Activated T-cell treated with anti-CD3 and anti-CD28 coated beads for 1 hour (primary cell): ENCODE data around the gene NCAPH2.

Experiments used
- DNase-seq: peaks from one replicate; pipeline ENCODE4 v3.0.0-alpha.2; 2020; ENCODE audit warnings: low read depth

NCAPH2 gene

DNA sequence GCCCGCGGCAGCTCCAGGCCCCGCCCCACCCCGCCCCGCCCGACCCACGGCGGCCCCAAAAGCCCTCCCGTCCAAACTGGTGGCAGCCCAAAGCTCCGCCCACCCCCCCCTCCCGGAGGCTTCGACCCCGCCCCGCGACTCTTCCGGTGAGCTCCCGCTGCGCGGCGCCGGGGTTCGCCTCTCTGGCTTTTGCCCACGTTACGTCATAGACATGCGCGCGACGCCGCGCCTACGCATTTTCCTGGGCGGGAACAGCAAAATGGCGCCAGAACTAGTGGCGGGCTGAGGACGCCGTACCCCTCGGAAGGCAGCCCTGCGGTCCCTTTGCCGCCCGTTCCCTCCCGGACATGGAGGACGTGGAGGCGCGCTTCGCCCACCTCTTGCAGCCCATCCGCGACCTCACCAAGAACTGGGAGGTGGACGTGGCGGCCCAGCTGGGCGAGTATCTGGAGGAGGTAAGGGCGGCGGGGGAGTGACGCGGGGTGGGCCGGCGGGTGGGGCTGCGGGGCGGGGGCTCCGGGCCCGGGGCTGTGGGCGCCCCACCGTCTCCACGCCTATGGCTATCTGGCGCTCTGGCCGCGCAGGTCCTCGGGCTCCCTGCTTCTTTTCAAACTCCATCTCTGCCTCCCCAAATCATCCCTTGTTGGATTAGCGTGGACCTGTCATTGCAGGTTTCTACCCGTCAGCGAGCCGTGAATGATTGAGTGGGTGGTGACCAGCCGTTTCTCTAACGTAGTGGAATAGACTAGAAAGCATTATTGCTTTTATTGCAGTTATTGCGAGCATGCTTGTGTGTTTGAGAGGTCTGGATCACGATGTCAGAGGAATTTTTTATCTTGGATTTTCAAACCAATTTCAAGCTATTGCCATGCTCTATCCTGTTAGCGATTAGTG lies at the start of gene NCAPH2:
TSS of gene NCAPH2 (plus strand) at position 234 of the 894 bp plus-strand sequence. CDS start at position 348, 114 bp downstream.
- peak; percentile 98 for DNase-seq

DNA sequence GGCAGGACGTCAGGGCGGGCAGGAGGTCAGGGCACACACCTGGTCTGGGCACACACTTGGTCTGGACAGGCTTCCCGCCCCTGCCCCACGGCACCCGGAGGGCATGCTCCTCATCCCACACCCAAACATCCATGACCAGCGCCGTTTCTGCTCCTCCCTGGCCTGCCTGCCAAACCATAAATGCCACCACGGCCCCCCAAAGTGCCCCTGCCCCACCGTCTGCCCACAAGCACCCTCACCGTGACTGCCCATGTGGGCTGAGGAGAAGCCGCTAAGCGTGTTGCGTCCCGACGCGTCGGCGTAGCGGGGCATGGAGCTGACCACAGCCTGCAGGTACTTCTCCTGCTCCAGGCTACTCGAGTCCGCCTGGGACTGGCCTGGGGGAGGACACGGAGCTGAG lies 49.0 kb upstream of the NCAPH2 start:
- DNase-seq: no peak

DNA sequence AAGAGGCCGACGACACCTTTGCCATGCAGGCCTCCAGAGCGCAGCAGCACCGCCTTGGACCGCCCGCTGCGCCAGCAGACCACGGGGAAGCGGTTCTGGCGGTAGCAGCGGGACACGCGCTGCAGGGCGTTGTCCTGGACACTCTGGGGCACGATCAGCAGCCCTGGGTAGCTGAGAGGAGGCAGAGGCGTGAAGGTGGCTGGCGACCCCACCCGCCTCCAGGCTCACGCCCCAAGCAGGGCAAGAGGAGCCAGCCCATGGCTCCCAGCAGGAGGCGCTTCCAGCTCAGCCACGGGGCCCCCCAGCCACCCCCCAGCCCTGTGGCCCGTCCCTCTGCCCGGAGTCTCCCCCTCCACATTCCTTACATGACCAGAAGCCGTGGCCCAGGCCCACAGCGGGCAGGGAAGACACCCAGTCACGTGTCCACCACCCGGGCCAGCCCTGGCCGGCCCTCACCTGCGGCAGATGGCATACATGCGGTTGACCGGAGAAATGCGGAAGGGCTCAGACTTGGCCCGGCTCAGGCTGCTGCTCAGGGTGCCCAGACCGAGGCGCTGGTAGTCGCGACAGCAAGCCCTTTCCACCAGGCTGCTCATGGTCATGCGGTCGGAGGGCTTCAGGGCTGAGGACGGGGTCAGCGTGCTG lies 48.4 kb upstream of the NCAPH2 start:
- no peak for DNase-seq

DNA sequence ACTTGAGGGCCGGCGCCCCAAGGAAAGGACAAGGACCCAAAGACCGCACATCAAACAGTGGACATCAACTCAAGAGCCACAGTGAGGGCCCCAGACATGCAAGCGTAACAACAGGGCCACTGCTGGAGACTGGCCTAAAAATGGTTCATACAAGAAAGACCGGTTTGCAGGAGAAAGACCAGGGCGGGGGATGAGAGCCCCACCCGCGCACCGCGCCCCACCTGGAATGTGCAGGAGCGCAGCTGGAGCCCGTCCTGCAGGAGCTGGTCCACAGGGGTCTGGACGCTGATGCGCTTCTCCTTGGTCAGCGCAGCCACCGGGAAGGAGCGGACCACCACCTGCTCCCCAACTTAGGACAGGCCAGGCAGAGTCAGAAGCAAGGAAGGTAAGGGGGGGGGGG lies 47.1 kb upstream of the NCAPH2 start:
- DNase-seq: no peak

DNA sequence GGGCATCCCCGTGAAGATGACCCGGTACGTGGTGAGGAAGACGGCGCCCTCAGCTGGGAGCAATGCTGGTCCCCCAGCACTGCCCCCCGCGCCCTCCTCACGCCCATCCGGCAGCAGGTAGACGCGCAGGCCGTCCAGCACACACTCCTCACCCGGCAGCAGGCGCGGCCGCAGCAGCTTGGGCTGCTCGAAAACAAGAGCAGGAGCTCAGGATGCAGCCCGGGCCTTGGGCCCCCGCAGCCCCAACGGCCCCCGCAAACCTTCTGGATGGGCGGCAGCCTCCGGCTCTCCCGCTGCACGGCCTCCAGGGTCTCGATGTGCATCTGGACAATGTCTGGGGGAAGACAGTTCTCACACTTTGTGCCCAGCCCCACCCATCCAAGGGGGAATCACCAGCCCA lies 46.5 kb upstream of the NCAPH2 start:
- DNase-seq: no peak

DNA sequence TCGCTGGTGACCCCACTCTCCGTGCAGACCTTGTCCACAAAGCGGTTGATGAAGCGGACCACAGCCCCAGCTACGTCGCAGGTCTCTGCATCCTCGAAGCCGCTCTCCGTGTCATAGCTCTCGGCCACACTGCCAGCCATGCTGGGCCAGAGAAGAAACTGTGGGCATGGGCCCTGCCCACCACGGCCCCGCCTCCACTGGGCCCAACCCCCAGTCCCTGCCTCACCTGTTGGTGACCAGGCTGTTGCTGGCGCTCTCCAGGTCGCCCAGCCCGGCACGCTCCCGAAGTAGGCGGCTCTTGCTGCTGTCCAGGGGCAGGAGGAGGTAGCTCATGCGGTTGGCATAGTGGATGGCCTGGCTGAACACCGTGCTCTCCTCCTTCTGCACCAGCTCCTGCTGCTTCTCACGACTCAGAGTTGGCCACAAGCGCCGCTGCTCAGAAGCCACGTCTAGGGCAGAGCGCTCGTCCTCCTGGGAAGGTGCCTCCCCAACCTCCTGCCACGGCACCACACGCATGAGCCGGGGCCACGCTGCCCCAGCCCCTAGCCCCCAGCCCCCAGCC lies 46.0 kb upstream of the NCAPH2 start:
- no peak for DNase-seq

DNA sequence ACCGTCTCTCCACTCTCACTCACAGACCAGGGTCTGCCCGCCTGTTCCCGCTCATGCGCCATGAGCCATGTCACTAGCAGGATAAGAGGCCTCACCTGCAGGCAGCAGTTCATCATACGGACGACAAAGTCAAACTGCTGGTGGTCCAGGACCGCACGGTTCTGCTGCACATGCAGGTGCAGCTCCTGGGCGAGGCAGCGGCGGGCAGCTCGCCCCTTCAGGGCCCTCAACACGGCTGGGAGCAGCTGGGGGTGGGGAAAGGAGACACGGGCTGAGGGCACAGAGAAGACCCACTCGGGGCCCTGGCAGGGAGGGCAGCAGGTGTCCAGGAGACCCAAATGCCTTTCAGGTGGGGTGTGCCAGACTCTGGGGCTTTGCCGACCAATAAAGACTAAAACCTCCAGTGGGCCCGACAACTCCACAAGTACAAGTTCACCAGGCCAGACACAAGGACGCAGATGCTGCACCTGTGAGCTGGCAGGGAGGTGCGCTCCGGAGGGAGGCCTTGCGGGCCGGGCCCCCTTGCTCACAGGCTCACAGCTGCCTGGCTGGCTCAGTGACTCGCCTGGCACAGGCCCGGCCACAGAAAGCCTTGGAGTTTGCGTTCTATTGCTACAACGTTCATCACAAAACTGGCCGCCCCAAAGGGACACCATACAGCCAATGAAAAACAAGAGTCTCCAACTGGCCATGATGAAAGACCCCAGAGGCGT lies 44.7 kb upstream of the NCAPH2 start:
- no peak for DNase-seq

DNA sequence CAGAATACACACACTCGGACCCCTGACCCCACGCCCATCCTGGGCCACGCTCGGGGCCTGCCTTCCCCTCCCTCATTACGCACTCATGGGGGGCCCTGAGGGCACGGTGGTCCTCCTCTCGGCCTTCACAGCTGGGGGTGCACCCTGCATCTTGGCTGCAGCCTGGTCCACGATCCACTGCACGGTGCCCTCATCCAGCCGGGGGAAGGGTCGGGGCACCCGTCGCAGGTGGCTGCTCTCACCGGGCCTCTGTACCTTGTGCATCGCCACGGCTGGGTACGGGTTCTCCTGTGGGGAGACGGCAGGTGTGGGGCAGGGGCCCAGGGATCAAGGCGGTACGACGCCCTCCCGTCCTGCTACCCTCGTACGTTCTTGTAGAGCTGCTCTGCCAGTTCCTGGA lies 43.6 kb upstream of the NCAPH2 start:
- no peak for DNase-seq

DNA sequence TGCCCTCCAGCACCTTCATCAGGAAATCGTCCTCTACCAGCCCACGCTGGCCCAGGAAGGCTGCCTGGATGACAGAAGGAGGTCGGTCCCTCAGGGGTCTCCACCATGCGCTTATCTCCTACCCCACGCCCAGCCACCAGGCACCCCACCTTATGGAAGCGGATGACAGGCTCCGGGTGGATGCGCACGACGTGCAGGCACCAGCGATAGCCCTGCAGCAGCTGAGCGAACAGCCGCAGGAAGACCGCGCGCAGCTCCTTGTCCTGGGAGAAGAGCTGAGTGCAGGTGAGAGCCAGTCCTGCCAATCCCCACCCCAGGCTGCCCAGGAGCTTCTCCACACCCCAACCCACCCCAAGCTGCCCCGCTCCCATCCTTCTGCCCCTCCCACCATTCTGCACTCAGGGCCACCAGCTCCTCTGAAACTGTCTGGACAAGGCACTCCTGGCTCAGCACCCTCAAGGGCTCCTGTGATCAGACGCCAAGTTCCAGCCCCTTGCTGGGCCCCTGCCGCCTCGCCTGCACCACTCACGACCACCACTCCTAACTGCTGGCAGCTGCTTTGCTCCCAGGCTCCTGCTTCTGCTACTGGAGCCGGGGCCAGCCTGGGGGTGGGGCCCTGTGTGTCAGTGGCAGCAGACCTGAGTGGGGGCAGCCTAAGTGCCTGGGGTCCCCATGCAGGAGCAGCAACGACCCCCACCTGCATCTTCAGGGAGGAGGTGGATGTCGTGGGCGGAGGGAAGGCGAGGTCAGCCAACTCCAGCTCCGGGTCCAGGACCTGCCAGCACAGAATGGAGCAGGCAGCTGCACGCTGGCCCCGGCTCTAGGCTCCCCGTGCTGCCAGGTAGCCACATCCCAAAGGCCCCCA lies 42.7 kb upstream of the NCAPH2 start:
- no peak for DNase-seq

DNA sequence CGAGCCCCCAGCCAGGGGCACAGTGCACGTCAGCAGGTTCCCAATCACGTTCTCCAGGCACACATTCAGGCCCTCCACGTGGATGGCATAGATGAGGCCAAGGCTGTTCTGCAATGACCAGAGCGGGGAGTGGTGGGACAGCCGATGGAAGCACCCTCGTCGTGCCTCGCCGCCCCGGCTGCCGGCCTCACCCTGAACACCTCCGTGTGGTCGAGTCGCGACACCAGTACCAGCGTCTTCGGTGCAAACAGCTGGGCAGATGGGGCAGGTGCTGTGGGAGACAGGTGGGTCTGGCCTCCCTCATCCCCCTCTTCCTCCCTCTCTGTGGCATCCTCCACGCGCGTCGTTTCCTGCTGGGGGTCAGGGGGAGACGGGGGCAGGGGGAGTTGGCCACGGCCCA lies 40.7 kb upstream of the NCAPH2 start:
- DNase-seq: no peak

DNA sequence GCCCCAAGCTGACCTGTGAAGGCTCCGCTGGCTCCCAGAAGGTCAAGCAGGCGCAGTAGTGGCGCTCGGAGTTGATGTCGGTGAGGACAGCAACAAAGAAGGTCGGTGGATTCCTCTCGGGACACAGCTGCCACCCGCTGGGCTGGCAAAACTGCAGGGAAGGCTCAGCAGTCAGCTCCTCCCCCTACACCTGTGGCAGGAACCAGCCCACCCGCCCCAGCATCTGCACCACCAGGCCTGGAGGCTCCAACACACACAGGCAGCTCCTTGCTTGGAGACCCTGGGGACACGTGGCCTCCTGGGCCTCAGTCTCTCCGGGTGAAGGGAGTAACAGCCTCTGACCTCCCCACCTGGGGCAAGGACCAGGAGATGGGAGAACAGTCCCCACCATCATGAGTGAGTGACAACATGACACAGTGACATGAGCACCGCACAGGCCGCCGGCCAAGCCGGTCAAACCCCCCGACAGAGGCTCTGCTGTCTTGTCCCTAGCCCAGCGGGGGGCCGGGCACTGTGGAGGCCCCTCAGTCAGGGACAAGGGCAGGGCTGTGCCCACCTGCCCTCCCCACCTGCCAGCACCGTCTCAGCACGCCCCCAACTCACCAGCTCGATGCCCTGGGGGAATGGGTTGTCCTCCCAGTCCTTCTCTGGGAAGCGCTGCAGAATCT lies 40.1 kb upstream of the NCAPH2 start:
- no peak for DNase-seq

DNA sequence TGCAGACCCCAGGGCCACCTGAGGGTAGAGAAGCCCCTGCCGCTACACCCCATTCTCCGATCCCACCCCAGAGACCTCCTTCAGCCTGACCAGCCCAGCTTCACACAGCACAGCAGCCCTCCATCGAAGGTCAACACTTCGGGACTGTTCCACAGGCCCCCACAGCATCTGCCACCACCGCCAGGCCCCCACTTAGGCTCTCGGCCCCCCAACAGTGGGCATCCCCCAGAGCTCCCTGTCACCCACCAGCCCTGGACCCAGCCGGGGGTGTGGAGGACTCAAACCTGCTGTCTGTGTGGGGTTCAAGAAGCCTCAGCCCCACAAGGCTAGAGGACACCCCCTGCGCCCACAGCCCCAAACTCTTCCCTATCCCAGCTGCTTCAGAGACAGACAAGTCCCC lies 39.4 kb upstream of the NCAPH2 start:
- no peak for DNase-seq

DNA sequence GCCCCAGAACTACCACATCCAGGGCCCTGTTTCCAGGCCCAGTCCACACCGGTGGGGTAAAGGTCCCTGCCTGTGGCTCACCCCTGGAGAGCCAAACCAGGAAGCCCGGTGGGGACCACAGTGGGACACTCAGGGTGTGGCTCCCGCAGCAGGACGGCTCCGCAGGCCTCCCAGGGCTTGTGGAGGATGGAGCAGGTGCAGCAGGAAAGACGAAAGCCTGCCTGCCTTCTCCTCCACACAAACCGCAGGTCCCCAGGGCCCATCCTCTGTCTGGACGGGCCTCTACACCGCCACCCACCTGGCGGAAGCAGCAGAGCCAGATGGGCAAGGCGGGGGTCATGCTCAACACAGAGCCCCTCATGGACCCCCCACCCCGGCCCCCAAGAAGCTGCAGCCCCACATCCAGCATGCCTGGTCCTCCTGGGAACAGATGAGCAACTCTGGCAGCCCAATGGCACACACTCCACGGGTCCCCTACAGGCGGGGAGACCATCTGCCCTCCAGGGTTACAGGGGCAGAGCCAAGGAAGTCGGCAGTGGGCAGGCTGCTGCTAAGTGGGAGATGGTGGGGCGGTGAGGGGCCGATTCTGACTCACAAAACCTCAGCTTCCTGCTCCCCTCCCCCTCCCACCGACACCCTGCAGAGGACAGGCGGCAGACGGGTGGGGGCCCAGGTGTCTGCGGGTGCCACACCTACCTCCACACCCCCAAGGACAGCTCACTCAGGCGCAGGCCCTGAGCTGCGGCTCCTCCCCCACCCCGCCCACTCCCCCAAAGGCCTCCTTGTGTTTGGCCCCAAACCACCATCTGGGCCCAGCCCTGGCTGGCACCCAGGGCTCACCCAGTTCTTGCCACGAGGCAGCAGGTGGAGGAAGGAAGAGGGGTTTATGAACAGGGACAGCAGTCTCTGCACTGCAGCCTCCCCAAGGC lies 38.4 kb upstream of the NCAPH2 start:
- peak; percentile 95 for DNase-seq

DNA sequence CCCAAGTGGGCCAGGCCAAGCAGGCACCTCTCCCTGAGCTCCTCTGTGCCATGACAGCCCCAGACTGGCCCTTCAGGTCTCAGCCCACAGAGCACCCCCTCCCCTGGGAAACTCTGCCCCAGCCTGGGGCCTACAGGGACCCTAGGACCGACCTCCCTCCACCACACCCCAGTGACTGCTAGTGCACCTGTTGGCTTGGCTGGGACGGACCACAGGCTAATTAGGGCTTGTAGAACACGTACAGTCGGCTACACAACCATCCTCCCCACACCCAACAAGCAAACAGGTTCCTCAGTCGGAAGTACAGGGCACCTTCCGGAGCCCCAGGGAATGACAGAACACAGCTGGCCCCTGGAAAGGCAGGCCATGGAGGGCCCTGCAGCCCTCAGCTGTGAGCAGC lies 37.5 kb upstream of the NCAPH2 start:
- DNase-seq: no peak

DNA sequence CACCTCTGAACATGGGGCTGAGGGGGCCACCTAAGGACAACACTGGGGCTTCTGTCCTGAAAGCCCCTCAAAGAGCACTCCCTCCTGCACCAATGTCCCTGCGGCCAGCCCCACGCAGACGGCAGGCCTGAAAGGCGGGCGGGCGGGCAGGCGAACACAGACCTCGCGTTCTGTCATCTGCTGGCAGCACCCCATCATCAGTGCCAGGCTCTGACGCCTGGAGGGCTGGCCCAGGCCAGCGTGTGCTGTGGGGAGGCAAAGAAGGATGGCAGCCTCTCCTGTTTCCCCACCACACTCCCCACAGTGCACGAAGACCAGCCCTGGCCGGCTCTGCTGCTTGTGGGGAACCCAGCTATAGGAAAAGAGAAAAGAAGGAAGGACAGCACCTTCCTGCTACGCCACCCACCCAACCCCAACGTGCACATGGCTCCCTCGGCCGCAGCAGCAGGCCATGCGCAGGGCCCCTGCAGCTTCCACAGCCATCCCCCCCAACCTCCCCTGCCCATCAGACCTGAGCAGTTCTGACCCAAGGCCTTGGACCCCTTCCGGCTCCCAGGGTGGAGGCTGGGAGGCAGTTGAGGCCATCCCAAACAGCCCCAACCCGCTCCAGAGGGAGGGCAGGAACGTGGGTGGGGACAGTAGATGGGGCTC lies 36.7 kb upstream of the NCAPH2 start:
- DNase-seq: no peak

DNA sequence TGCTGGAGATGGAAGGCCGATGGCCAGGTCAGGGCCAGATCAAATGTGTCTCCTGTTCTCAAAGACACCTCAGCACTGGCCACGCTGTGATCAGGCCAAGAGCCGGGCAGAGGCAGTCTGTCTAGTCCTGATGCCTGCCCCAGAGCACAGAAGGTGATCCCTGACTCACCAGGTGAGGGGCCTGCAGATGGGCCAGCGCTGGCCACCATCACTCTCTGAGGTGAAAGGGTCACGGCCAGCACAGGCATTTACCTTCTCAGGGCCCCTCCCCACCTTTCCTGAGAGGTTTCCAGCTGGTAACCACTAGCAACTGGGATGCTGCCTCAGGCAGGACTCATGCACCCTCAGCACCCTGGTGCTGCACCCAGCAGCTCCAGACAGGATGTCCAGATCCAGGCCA lies 36.1 kb upstream of the NCAPH2 start:
- DNase-seq: no peak

DNA sequence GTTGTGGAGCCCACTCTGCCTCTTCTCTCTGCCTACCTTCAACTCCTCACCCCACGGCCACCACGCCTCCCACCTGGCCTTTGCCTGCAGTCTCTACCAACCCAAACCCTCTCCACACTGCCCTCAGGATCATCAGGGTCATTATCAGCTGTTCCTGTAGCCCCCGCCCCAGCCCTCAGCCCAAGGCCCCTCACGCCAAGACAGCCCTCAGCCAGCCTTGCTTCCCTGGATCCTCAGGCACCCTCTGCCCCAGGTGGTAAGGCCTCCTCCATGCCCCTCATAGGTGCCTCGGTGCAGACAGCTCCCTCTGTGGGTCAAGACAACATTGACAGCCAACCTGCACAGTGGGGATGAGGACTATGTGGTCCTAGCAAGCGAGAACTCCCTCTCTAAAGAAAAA lies 34.9 kb upstream of the NCAPH2 start:
- peak; percentile 31 for DNase-seq

DNA sequence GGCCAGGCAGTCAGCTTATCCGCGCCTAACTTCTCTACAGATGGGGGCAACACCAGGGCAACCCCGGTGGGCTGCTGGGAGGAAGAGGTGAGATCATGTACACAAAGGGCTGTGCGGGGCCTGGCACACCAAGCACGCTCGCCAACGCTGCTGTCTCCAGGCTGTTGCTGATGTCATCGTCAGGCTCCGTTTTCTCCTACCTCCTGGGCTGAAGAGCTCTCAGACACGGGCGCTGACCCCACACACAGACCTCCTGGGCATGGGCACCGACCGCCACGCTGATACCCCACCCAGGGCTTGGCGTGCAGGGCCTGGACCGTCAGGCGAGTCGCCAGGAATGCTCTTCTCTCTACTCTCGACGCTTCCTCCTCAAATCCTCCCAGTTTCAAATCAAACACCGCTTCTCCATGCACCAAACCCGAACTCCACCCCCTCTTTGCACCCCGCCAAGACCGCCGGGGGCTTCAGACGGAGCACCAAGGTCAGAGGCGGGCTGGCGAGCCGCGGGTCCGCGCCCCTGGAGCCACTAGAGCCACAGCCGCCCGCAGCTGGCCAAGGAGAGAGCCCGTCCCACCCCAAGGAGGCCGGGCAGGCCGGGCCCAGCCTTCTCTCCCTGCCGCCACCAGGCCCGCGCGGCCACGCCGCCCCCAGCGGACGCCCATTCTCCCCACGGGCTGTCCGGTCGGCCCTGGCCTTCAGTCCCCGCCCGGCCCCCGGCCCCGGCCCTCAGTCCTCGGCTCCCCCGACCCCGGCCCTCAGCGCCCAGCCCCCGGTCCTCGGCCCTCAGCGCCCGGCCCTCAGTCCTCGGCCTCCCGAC lies 34.0 kb upstream of the NCAPH2 start:
- no peak for DNase-seq
